Omental fat pad (tissue), 4 donors: ENCODE results near the gene STAG1. TPM values are rescaled to one million over a fixed set of nuclear protein-coding genes. Genes with fewer than 3 reads are reported as not detected.

ENCODE experiments used
- ATAC-seq: fragments of 150-250 bp; one replicate; pipeline ENCODE4 v1.9.1; 2016; ENCODE audit warnings: mild to moderate bottlenecking, moderate library complexity; ENCODE audit not compliant: low FRiP score
- DNase-seq: peaks from one replicate; pipeline ENCODE4 v3.0.0-alpha.2; 2019; ENCODE audit warnings: low spot score
- CTCF ChIP-seq, 3 donors: fragments of 450-650 bp; IDR thresholded peaks; one replicate each; pipeline ENCODE4 v1.5.1; 2016 to 2017; ENCODE audit warnings: antibody characterized with exemption in 3 of 3, mild to moderate bottlenecking in 3 of 3, moderate library complexity in 2 of 3
- total RNA-seq, 4 donors: library from RNA; depleted of rRNA; stranded (reverse); fragments of >200 nt; gene quantifications; one replicate each; pipeline ENCODE4 v1.1.0, GENCODE V29; 2016

The STAG1 gene
- total RNA-seq, 4 donors from 2014 or later = 37.6 to 57.5 (median 41.6) TPM

DNA sequence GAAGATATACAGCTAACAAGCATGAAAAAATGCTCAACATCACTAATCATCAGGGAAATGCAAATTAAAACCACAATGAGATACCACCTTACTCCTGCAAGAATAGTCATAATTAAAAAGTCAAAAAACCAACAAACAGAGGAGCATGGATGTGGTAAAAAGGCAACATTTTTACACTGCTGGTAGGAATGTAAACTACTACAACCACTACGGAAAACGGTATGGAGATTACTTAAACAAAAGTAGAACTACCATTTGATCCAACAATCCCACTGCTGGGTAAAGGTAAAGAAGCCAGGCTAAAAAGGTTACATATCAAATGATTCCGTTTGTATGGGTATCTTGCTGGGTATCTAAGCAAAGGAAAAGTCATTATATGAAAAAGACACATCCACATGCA is 53.8 kb downstream of the STAG1 start:
- no peak for DNase-seq
- ATAC-seq = no peak
- no peak for TF ChIP-seq CTCF (IDR thresholded peaks at IDR 0.05)

GRCh38 chr3:136696797-136697196 is 55.4 kb downstream of the STAG1 start:
- ATAC-seq (no peak), DNase-seq (no peak)
- TF ChIP-seq CTCF (IDR thresholded peaks at IDR 0.05) = no peak

- ATAC-seq (no peak), DNase-seq (no peak)
- TF ChIP-seq CTCF (IDR thresholded peaks at IDR 0.05) = no peak
These were observed 57.9 kb downstream of the STAG1 start for GRCh38 chr3:136694321-136694720.

DNA sequence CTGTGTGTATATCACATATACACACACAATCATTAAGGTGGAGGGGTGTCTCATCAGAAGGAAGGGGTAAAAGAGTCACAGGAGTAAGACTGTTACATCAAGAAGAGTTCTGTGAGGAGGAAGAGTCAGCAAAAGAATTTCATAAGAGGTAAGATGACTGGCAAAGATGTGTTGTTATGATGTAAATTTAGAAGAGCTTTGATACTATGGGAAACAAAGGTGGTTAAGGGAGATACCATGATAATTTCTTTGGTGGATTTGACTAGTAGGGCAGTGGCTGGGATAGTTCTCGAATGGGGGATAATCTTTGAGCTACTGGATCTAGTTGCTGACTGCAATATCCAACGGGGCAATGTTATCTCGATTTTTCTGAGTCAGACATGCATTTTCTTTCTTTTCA is 61.6 kb downstream of the STAG1 start:
- DNase-seq (no peak), ATAC-seq (no peak)
- no peak for TF ChIP-seq CTCF (IDR thresholded peaks at IDR 0.05)

- ATAC-seq = no peak
- no peak for TF ChIP-seq CTCF (IDR thresholded peaks at IDR 0.05)
- no peak for DNase-seq
These were observed 66.3 kb downstream of the STAG1 start for GRCh38 chr3:136685882-136686281.

GRCh38 chr3:136682740-136683312 is 69.4 kb downstream of the STAG1 start:
- no peak for TF ChIP-seq CTCF (IDR thresholded peaks at IDR 0.05)
- ATAC-seq = no peak
- no peak for DNase-seq

- no peak for ATAC-seq
- no peak for TF ChIP-seq CTCF (IDR thresholded peaks at IDR 0.05)
- DNase-seq = no peak
These were observed 73.2 kb downstream of the STAG1 start for GRCh38 chr3:136678981-136679380.
